Activated CD4-positive, alpha-beta T cell treated with anti-CD3 and anti-CD28 coated beads, Interleukin-2, amount 50 U/mL, for 48 hours (primary cell): ENCODE data around the gene UGP2.
"Not testable (repeated sequence)": the region's sequence is repeated elsewhere in the genome, so short reads cannot be mapped to it uniquely, and the experiment has no call there.

ENCODE experiments used
- DNase-seq, 2 experiments: peaks; one replicate each; pipeline ENCODE4 v3.0.0-alpha.2; 2020

The UGP2 gene

DNA sequence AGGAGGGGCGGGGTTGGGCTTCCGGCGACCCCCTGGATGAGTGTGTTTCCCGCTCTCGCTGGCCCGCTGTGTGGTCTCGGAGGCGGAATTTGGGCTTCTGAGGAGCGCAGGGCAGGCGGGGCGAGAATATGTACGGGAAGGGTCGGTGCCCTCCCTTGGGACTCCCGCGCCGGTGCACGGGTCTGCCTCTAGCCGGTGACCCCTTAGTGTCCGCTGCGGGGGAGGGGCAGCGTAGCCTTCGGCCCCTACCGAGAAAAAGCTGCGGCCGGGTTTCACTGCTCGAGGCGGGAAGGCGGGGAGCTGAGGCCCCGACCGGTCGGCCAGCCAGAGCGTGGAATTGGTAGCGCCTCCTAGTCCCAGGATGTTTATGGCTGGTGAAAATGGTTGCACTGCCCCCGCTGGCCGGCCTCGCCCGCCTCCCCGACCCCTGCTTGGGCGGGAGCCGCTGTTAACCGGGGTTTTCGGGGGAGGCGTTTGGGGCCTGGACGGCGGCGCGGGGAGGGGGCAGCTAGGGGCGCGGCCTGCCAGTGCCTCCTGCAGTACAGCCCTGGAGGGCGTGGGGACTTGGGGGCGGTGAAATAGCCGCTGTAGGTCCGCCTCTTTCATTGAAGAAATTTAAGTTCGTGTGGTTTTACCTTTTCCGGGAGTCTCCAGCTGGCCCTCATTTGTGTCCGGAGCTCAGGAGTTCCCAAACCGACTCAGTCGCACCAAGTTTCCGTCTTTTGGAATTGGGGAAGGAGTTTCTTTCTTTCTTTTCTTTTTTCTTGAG is at the start of gene UGP2:
Gene UGP2 (plus strand): TSS at position 643 of the 769 bp plus-strand sequence. CDS start 290 bp downstream, outside the sequence.
- DNase-seq: peak; percentile 86 to 90

DNA sequence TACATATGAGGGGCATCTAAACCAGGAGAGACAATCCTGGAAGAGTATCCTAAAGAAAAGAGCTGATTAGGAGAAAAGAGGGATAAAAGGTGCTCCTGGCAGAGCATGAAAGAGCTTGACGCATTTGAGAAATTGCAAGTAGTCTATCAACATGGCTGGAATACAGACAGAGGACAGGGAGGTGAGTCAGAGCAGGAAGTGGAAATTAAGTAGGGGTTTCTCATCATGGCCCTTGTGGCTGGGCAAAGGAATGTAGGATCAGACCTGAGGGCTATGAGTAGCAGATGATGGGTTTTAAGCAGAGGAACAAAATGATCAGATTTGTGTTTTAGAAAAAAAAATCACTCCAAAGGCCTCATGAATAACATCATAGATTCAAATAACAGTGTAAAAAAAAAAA is 49.2 kb upstream of the UGP2 start:
- no peak for DNase-seq

GRCh38 chr2:63796366-63796765 is 45.3 kb upstream of the UGP2 start:
- no peak for DNase-seq

DNA sequence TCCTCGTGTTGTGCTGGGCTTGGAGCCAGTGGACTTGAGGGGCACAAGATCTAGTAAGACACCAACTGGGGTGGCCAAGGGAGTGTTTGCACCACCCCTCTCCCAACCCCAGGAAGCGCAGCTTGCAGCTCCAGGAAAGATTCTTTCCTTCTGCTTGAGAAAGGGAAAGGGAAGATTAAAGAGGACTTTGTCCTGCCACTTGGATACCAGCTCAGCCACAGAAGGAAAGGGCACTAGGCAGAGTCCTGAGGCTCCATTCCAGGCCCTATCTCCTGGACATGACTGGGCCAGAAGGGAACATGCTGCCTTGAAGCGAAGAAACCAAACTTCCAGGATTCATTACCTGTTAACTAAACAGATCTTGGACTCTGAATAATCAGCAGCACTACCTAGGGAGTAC is 44.9 kb upstream of the UGP2 start:
- DNase-seq: no peak

GRCh38 chr2:63801455-63801854 is 40.2 kb upstream of the UGP2 start:
- no peak for DNase-seq

DNA sequence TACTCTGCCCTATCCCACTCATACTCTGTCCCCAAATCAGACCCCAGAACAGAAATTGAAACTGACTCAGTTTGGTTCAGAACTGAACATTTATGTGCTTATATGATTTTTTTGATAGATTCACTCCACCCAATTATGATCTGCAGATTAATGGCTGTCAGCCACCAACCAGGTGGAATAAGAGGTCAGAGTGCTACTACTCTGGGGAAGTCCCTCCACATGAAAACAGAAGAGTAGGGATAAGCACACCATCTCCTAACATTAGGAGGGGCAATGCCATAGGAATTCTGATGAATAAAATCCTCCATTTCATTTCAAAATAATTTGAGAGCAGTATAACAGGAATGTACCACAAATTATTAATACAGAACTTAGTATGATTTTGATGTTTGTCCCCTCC is 36.3 kb upstream of the UGP2 start:
- DNase-seq: no peak

GRCh38 chr2:63808036-63808435 is 33.7 kb upstream of the UGP2 start:
- not testable (repeated sequence) for DNase-seq

GRCh38 chr2:63808911-63809310 is 32.8 kb upstream of the UGP2 start:
- not testable (repeated sequence) for DNase-seq

GRCh38 chr2:63811063-63811462 is 30.6 kb upstream of the UGP2 start:
- DNase-seq: no peak

GRCh38 chr2:63811870-63812269 is 29.8 kb upstream of the UGP2 start:
- not testable (repeated sequence) for DNase-seq

DNA sequence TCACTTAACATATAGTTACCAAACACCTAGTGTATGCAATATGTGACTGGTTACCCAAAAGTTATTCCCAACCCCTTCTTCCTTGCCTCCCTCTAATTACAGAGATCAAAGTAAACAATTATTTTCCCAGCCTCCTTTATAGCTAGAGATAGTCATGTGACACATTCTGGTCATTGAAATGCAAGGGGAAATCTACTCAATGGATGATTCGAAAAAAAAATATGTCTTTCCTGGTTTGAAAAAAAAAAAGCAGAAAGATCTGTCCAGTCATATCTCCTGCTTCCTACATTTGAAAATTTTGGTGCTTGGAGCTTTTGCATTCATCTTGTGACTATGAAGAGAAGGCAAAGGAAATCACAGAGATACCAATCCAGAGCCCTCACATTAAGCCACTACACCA is 27.6 kb upstream of the UGP2 start:
- no peak for DNase-seq

GRCh38 chr2:63817382-63817781 is 24.3 kb upstream of the UGP2 start:
- no peak for DNase-seq

- no peak for DNase-seq
These were observed 23.4 kb upstream of the UGP2 start for GRCh38 chr2:63818271-63818670.

DNA sequence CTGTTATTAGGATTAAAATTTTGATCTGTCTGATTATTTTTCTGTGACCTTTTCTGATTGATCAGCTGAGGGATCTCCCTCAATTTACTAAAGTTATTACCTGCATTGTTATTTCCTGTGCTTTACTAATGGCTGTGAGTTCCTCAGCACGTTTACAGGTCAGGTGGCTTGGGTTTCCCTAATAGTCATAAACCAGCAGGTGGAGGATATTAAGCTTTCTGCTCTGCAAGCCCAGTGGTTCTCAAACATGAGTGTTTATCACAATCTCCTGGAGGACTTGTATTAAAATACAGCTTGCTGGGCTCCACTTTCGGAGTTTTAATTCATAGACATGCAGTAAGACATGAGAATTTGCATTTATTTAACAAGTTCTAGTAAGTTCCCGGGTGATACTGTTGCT is 22.4 kb upstream of the UGP2 start:
- no peak for DNase-seq

DNA sequence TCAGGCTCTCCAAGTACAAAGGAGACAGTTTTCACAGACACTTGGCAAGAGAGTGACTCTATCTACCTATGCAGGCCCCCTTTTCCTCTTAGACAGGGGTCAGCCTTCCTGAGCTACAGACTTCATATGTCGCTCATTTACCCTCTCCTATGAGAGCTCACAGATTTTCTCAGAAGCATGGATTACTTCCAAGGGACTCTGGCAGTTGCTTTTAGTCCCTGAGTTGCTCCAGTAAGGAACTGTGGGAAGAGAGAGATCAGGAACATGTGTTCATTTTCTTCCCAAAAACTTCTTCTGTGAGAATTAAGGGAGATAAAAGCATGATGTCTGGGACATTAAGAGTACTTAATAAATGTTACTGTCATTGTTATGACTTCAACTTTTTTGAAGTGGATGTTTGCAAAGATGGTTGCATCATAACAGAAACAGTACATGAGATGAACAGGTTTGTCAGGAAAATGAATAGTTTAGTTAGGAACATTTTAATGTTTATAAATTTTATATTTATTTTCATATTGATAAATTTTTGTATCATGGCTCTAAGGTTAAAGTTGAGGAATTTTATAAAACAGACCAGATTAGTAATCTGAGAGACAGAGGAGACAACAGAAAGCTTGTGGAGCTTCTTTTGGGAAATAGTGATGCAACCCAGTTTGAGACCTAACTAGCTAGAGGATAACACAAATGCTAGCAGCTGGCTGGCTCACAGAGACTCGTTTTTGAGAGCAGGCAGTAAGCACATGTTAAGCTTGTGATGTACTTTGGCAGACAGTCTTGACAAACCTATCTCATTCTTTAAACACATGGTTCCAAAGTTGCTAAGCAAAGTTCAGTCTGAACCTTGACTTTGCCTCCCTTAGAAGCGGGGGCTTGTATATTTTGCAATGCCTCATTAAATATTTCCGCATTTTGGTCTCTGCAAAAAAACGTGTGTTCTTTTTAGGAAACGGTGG is 21.7 kb upstream of the UGP2 start:
- DNase-seq: no peak

- DNase-seq: no peak
These were observed 20.7 kb upstream of the UGP2 start for GRCh38 chr2:63820969-63821368.

DNA sequence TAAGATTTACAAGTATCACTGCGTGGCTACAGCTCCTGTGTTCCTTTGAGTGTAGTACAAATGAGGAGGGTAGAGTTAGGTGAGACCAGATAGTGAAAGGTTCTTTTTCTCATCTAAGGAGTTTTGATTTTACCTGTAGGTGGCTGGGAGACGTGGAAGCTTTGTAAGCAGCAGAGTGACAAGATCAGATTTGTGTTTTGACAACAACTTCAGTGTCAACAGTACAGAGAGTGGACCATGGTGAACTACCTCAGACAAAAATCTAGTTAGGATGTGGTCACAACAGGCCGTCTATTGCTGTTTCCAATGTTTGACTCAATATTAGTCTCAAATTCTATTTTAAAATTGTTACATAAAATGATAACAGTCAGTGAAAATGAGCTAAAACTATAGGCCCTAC is 20.3 kb upstream of the UGP2 start:
- no peak for DNase-seq

GRCh38 chr2:63822478-63822877 is 19.2 kb upstream of the UGP2 start:
- DNase-seq: no peak

DNA sequence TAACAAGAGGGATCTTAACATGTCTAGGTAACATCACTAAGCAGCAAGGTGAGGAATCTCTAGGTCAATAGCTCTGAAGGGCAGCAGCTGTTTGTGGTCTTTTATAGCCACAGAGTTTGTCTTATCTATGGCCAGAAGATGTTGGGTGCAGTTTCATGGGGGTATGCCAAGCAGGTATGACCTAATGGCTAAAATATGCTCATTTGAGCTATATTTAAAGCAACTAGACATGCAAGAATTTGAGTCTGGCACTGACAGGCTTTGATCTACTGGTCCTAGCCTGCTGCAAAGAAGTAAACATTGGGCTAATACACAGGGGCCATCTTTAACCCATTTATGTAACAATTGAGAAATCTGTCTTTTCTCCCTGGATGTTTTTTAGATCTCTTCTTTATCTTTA is 13.9 kb upstream of the UGP2 start:
- DNase-seq: no peak

DNA sequence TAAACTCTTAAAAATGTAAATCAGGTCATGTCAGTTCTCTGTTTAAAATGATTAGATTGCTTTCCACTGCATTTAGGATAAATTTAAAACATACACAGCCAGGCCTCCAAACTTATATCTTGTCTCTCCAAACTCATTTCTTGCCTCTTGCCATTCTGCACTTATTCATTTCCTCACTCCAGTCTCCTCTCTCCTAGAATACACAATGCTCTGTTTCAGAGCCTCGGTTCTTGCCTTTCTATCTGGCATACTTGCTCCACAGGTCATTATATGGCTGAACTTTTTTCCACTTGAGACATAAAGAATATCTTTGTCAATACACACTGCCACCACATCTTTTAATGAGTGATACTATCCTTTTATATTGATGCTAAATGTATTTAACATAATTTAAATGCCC is 10.5 kb upstream of the UGP2 start:
- DNase-seq: no peak

- no peak for DNase-seq
These were observed 7.3 kb upstream of the UGP2 start for GRCh38 chr2:63834401-63834800.

- no peak for DNase-seq
These were observed 4.6 kb upstream of the UGP2 start for GRCh38 chr2:63837036-63837594.

DNA sequence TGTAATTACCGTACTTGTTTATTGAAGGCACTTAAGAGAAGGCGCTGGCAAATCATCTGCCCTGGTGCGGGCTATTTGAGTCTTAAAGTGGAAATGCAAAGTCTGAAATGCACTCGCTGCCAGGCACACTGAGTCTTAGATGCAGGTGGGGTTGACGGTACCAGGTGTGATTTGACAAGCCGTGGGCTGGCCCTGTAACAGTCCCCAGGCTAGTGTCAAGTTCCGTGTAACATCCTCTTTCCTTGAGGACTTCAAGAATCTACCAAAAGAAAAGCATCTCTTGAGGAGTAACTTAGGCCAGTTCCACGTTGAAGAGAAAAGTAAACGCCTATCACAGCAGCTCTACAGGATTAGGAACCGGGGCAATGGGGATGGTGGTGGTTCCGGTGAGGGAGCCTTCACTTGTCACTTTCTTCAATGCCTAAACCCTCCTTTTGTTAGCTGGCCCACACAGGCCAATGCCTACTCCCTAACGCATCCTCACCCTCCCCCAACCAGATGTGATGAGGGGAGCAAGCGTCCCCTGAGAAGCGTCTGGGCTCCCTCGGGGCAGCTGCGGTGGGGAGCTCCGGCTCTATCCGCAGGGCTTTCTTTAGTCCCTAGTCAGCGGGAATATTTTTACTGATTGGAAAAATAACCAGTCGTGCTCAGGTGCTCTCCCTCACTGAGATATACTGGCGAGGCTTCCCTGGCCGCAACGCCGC is 1.5 kb upstream of the UGP2 start:
- peak in 1 of 2 experiments; percentile 24 for DNase-seq
